GM13977 (cell line): Measurements from ENCODE around the gene KCNMB2.

Experiments
- DNase-seq: peaks from one replicate; pipeline ENCODE4 v3.0.0; 2012; ENCODE audit warnings: low spot score
- CTCF ChIP-seq: IDR thresholded peaks from 2 replicates; pipeline ENCODE4 v1.5.1; 2012; ENCODE audit warnings: mild to moderate bottlenecking, control low read depth; ENCODE audit not compliant: insufficient read depth; ENCODE audit errors: extremely low read depth, missing control alignments
- in situ Hi-C: fragments of 300-500 bp; cut with MboI; formaldehyde crosslinking; loops from one replicate; pipeline ENCODE4 v1.12.0; 2022; ENCODE audit warnings: low sequenced_read_pairs, low pct_unique_long_range_greater_than_20kb, mixed read lengths, inconsistent platforms; ENCODE audit not compliant: unreplicated experiment

Gene KCNMB2

GRCh38 chr3:178875157-178875556 is 338.9 kb downstream of the KCNMB2 start:
- in situ Hi-C loops, result no loop called here

GRCh38 chr3:178875836-178876235 is 339.6 kb downstream of the KCNMB2 start:
- TF ChIP-seq CTCF, result no peak
- in situ Hi-C loops, result no loop called here
- DNase-seq, result no peak

More at GRCh38 chr3:178875157-178875556, 338.9 kb downstream of the KCNMB2 start:
- no peak for DNase-seq
- no peak for TF ChIP-seq CTCF

- in situ Hi-C loops, result no loop called here
- no peak for TF ChIP-seq CTCF
- no peak for DNase-seq
Measured at GRCh38 chr3:178880274-178880673, 344.0 kb downstream of the KCNMB2 start.
